ENCODE results near the gene SLC25A26.

SLC25A26 gene

GRCh38 chr3:66326340-66326739, 105.5 kb downstream of the SLC25A26 start:
- DNase-seq (ENCODE audit: low read depth) = no peak

DNA sequence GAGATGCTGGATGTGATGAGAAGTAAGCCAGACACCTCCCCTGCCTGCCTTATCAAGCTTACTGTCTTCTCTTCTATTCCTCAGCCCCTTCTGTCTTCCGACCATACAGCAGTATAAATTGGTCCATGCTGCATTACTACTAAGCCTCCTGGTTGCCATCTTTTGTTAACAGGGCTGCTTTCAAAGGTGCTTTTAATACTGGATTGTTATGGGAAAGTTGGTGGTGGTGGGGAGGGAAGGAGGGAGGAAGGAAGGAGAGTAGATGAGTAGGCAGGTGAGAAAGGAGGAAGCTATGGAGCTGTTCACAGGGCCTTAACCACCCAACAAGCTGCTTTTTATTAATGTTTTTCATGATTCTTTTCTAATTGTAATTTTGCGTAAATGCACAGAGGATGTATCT, 114.9 kb downstream of the SLC25A26 start:
- DNase-seq (ENCODE audit: low read depth) = no peak

DNA sequence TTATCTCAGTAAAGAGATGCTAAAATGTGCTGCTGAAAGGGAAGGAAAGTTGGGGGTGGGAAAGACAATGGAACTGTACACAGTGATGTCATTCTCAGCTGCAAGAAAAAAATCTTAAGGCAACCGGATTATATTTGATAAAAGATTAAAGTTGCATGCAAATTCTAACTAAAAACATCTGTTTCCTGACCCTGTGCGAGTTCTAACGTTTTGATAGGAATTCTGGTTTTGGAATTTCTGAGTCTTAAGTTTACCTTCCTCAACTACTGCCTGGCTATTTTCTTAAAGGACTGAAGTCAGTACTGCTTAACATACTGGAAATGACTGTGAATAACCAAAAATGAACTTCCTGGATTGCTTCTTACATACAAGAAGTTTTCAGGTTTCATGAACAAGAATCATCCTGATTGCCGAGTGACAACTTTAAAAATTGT, 115.5 kb downstream of the SLC25A26 start:
- peak; percentile 79 for DNase-seq (ENCODE audit: low read depth)

GRCh38 chr3:66338927-66339326, 118.1 kb downstream of the SLC25A26 start:
- DNase-seq (ENCODE audit: low read depth) = peak; percentile 80

- no peak for DNase-seq (ENCODE audit: low read depth)
Measured at GRCh38 chr3:66342717-66343356, 122.0 kb downstream of the SLC25A26 start.

GRCh38 chr3:66344391-66344811, 123.6 kb downstream of the SLC25A26 start:
- no peak for DNase-seq (ENCODE audit: low read depth)

GRCh38 chr3:66344848-66345578, 124.2 kb downstream of the SLC25A26 start:
- no peak for DNase-seq (ENCODE audit: low read depth)

DNA sequence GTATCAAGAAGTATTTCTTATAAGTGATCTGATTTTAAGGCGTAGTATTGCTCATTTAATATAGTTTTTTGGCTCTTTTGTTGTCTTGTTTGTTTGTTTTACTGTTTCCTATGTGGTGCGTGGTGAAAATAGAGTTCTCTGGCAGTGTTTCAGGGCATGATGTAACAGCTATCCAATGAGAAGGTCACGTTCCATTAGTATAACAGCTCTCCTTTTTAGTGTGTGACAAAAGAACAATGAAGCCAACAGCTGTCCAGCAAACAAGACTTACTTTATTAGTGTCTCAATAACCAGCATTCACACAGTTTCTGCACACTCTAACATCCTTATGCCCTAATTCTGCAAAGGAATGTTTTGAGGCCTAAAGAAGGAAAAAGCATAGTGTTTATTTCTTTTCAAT, 127.9 kb downstream of the SLC25A26 start:
- DNase-seq (ENCODE audit: low read depth) = no peak

DNA sequence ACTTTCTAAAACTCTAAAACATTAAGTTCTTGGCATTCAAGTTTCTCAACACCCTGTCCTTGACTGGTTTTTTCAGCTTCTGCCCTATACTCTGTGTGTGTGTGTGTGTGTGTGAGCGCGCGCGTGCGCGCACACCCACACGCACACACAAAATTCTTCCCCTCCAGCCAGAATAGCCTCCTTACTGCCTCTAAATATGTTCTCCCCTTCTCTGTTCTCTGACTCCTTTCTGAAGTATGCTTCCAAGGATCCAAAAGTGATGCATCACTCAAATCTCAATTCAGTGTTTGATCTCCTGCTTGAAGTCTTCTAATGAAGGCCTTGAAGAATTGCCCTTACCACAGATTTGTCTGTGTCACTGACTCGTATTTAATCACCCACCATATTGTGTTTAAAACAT, 129.8 kb downstream of the SLC25A26 start:
- DNase-seq (ENCODE audit: low read depth) = peak; percentile 52

- DNase-seq (ENCODE audit: low read depth) = no peak
Measured at GRCh38 chr3:66353039-66353438, 132.2 kb downstream of the SLC25A26 start.

DNA sequence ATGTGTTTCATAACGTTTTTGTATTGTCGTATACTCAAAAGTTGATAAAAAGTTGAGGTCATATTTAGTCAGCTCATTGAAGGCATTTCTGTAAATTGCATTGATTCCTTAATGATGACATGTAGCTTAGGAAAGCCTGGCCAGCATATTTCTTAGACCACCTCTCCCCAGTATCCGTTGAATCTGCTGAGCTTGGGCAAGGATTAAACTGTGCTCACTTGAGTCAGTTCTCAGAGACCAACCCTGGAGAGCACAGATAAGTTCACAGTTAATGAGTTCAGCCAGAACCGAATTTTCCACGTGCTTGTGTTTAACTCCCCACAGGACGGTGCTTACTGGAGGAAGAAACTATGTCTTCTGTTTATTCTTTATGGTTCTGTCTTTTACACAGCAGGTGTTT, 132.7 kb downstream of the SLC25A26 start:
- DNase-seq (ENCODE audit: low read depth) = peak; percentile 75

DNA sequence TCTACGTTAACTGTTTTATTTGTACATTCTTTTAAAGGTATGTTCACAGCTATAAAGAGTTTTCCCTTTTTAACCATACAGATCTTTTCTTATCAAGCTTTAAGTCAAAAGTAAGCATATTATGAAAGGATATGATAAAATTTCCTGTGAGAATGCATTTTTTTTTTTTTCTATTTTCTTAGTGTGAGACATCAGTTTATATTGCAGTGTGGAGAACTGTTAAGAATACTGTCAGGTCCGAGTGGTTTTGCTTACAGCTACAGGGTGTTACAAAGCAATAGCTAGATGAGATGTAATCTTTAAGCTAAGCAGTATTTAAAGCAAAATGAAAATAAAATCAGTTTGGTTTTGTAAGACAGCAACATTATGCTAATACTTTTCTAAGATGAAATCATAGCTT, 133.2 kb downstream of the SLC25A26 start:
- DNase-seq (ENCODE audit: low read depth) = no peak

- DNase-seq (ENCODE audit: low read depth) = no peak
Measured at GRCh38 chr3:66355394-66355793, 134.6 kb downstream of the SLC25A26 start.

- DNase-seq (ENCODE audit: low read depth) = no peak
Measured at GRCh38 chr3:66355997-66356396, 135.2 kb downstream of the SLC25A26 start.

GRCh38 chr3:66361356-66361755, 140.6 kb downstream of the SLC25A26 start:
- DNase-seq (ENCODE audit: low read depth) = peak; percentile 28

GRCh38 chr3:66362541-66362941, 141.7 kb downstream of the SLC25A26 start:
- DNase-seq (ENCODE audit: low read depth) = peak; percentile 95

GRCh38 chr3:66363148-66363547, 142.3 kb downstream of the SLC25A26 start:
- no peak for DNase-seq (ENCODE audit: low read depth)

DNA sequence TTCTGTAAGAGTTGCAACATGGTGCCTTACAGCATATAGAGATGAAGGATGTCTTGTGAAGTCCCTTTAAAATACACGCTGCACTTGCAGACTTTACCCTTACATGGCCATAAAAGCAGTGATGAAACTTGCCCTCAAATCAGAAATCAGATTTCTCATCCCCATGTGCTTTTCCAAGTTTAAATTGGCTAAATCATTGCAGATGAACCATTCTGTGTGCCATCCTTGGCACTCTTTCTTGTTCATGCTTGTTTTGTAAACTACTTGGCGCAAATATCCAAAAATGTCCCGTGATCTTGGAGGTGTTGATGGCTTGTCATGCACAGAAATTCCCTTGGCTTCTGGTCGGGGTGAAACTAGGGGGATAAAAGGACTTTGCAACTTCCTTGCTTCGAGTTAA, 144.3 kb downstream of the SLC25A26 start:
- DNase-seq (ENCODE audit: low read depth) = no peak

GRCh38 chr3:66366747-66367146, 145.9 kb downstream of the SLC25A26 start:
- no peak for DNase-seq (ENCODE audit: low read depth)

GRCh38 chr3:66367979-66368378, 147.2 kb downstream of the SLC25A26 start:
- DNase-seq (ENCODE audit: low read depth) = no peak

- DNase-seq (ENCODE audit: low read depth) = no peak
Measured at GRCh38 chr3:66370179-66370578, 149.4 kb downstream of the SLC25A26 start.

DNA sequence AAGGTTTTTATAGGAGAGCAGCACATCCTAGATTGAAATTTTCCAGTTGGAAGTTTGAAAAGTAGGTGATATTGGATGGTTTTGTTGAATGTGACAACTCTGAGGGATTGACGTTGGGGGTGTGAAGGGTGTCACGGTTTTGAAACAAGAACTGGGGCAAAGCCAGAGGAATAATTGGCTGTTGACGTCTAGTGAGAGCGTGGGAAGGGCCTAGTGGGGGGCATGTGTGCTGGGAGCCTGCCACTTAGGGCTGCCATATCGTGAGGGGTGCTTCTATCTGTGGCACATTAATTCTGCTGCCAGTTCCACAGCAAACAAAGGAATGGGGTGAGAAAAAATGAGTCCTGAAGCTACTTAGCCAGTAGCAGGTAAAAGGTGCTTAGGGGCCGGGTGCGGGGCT, 150.6 kb downstream of the SLC25A26 start:
- DNase-seq (ENCODE audit: low read depth) = no peak

DNA sequence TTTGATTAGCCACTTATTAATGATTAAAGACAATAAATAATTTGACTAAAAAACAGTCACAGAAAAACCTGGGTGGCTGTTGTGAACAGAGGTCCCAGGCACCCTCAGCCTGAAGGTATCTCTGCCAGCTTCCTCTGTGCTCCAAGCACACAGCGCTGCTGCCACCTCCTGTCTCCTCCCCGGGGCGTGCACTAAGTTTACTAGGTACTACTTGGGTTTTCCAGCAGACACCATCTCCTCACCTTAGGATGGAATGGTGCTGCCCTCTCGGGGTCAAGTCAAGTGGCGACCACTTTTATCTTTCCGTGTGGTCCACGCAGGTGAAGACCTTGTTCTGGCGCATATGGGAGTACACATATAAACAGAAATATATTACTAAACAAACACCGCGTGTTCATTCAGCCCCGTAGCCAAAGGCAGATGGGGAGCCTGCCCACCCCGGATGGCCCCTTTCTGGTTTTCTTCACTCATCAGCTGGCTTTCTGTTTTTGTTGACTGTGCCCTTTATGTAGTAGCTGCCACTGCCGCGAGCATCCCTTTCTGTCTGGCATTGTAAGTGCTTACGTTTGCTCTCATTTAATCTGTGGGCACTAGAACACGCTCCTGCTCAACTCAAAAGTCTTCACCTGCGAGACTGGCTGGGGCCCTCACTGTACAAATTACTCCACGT, 152.0 kb downstream of the SLC25A26 start:
- DNase-seq (ENCODE audit: low read depth) = peak; percentile 37

Measured in EH (cell line).